Left hindlimb (tissue), 1 donor: ENCODE data around the gene TRIM66.

ENCODE experiments used
- DNase-seq: peaks from one replicate; pipeline ENCODE4 v3.0.0-alpha.2; 2018

The TRIM66 gene

DNA sequence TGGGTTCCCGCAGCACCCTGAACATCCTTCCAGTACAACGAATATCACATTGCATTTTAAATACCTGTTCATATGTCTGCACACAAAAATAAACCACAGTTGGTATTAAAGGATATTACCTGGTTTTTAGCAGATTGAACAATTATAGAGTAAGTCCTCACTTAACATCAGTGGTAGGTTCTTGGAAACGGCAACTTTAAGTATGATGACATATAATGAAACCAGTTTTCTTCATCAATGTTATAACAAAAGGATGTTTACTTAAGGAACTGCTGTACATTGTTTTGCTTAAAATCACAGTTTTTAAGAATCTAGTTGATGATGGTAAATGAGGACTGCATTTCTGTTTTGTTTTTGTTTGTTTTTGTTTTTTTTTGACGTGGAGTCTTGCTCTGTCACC, 28.0 kb downstream of the TRIM66 start:
- no peak for DNase-seq

DNA sequence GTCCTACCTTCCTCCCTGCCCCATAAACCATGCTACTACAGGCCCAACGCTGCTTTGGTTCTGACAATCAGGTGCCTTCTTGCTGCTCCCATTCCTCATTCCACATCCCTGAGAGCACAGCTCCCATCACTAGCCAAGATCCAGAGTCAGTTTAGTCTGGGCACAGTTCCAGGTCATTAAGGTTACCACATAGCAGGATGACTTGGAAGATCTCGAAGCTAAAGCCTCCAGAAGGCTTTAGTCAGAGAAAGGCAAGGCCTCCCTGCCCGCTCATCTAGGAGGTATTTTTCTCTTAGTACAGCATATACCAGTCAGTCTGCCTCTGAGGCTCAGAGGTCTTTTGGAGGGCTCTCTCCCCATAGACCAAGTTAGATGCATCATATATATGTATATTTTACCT, 30.3 kb downstream of the TRIM66 start:
- DNase-seq, result no peak

DNA sequence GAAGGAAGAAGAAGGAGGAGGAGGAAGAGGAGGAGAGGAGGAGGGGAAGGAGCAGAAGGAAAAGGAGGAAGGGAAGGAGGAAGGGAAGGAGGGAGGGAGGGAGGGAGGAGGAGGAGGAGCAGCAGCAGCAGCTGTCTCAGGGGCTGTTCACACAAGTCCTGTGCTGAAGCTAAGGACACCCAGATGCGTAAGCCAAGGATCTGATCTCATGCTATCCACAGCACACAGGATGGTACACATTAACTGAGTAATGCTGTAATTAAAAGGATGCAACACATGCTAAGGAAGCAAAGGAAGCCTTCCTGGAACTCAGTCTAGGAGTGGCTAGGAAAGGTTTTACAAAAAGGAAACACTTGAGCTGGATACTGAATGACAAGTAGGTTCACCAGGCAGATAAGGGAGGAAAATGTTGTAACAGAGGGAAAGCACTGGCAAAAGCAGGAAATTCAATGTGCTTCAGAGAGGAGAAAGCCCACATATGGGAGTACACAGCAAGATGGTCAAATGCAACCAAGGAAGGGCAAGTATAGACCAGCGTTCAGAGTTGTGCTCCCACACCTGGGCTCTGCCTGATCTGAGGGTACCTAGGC, 32.0 kb downstream of the TRIM66 start:
- no peak for DNase-seq

DNA sequence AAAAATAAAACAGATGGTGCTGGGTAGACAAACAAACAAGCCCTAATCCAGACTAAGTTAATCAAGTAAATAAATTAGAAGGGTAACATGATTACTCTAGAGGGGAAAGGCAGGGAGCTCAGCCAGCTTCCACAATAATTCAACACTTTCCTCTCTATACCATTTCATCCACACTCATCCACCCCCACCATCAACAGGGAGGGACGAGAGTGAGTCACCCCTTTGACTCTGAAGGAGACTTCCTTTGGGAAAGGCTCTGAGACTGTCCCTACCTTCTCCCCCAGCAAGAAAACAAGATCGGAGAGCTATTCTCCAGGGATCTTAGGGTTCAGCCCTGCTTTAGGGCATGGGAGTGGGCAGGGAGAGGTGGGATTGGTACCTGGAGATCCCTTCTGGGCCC, 33.1 kb downstream of the TRIM66 start:
- DNase-seq, result no peak

DNA sequence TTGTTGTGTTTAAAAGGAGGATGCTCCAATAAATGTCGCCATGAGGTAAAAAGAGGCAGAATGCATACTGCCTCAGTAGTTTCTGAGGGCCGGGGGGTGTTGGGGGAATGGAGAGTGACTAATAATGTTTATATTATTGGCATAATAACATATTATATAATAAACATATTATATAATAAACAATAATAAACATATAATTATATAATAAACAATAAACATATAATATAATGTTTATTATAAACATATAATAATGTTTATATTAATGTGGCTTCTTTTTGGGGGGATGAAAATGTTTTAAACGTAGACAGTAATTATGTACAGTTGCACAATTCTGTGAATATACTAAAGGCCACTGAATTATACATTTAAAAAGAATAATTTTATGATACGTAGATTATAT, 35.6 kb downstream of the TRIM66 start:
- DNase-seq, result no peak

DNA sequence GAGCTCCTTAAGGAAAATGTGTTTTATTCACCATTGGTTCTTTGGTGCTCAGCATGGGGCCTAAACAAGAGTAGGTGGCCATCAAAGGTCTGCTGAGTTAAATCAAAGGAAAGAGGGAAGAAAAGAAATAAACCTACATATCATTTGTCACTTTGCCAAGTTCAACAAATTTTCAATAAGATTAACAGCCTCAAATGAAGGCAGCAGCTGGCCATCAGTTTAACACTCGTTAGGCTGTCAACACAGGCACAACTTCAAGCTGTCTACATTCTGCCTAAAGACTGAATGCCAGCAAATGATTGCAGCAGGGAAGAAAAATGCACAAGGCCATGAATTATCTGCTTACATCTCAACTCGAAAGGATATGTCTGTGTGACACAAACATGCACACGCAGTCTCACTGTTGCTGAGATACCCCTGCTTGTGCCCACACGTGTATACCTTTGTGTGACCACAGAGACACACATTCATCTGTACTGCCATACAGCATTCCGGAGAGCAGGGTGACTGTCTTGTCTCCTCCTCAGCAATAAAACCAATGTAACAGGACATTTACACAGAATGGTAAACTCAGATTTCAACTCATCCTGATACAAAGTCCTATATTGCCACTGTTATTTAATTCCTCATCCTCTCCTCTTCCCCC, 40.1 kb downstream of the TRIM66 start:
- DNase-seq, result no peak

DNA sequence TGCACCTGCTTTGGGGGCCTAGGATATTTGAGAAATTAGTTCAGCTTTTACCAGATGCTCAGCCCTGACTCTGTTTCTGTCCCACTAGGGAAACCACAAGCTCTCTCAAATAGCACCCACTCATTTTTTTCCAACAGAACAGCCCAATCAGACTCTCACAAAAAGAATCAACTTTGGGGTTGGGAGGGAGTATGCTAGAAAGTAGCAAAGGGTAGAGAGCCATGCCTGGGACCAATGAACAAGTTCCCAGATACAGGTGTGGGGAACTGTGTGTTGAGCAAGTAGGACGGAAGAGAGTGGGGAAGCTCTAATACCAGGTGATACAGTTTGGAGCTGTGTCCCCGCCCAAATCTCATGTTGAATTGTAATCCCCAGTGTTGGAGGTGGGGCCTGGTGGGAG, 41.1 kb downstream of the TRIM66 start:
- DNase-seq, result no peak

DNA sequence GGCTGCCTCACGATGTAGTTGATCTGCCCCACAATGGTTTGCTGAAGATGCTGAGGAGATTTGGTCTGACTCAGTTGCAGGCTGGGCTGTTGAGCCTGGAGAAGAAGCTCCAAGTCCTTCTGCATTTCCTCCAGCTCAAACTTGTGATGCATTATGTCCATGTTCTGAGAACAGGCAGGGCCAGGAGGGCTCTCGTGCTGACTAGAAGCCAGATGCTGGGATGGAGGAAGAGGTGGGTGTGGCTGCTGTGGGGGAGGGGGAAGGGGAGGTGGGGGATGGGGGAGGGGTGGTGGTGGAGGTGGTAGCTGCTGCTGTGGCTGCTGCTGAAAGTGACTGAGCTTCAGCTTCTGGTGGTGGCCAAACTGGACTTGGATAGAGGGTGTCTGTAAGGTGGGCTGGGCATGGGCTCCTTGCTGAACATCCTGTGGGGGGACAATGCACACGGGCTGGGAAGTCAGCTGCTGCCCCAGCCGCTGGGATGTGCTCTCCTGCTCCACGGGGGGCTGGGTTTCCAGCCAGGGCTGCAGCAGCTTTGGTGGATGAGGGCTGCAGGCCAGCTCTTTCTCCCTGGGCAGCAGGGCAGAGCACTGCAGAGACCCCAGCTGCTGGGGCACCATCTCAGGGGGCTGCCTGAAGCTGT, 42.1 kb downstream of the TRIM66 start:
- DNase-seq, result no peak

DNA sequence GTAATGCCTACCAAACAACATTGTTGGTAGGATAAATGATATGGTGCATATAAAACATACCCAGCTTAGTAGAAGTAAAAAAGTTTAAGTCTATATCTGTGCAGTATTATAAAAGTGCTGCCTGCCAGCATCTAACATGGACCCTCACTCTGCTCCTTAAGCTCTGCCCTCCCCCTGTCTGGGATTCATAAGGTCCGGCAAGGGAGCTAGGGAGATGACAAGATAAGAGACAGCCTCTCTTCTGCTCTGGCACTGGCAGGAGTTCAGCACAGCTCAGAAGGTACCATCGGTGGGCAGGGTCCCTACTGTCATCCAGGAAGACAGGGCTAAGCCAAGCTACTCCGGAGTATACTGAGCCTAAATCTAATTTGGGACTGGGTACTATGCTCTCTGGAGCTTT, 42.8 kb downstream of the TRIM66 start:
- no peak for DNase-seq

DNA sequence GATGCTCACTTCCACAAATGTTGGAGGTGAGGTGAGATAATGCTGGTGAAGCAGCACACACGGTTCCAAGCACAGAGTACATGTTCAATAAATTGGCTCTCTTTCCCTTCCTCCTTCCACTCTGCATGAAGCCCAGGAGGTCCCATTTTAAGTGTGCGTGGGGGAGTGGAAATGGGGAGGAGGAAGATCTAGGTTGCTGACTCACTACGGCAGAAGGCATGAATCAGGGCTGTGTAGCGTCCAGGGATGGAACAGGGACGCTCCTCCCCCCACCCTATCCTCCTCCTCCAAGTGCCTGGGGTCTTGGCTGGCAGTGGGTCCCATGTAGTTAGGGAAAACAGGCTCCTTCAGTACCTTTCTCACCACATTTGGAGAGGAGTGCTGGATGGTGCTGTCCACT, 44.2 kb downstream of the TRIM66 start:
- DNase-seq, result no peak

DNA sequence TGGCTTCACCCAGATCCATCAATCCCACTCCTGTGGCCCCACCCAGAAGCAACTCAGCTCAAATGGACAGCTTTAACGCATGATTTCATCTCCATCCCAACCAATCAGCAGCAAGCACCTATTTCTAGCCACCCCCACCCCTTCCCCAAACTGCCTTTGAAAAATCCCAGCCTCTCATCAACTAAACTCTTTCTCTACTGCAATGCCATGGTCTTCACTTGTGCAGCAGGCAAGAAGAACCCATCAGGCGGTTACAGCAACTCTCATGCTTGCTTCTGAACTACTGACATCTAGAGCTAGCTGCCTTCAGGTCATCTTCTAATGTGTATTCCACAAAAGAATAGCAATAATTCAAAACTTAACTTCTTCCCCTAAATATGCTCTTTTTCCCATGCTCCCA, 46.3 kb downstream of the TRIM66 start:
- no peak for DNase-seq

DNA sequence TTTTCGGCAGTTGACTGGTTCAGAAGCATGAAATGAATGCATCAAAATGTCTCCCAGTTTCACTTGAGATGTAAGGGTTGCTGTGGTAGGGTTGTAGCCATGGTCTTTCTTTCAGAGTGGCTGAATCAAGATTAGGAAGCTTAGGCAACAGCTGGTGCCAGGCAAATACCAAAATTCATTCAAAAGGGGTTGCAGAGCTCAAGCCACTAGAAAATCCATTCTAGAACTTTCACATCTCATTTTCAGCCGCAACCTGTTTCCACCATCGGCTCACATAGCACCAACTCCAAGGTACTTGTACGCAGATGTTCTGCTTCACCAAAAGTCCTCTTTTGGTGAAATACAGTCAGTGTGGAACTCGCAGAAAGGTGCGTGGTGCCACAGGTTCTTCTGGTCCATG, 48.0 kb downstream of the TRIM66 start:
- no peak for DNase-seq

DNA sequence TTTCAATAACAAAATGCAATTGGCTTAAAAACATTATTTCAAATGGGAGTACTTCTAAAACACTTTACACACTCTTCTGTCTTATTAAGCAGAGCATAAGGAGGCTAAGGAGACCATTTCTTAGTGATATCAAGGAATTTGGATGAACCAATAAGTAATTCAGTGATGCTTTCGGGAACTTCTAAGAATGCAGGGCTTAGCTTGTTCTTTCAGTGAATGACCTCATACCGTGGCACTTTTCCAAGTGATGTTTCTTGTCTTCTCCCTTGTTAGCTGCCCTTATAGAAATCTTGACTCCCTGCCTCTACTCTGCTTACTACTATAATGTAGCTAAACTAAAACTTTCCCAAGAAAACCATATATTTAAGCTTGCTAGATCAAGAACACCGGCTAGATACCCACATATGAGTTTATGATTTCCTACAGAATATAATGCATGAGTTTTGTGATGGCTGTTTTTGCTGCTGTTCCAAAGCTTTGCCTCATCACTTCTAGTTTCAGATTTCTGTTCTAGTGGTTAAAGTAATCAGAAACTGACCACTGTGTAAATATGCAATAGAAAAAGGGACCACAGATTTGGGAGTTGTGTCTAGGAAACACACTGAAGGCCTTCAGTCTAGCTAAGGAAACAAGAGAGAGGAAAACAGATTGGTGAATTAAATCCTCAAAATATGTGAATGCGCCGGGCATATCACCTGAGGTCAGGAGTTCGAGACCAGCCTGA, 50.9 kb downstream of the TRIM66 start:
- DNase-seq, result no peak

DNA sequence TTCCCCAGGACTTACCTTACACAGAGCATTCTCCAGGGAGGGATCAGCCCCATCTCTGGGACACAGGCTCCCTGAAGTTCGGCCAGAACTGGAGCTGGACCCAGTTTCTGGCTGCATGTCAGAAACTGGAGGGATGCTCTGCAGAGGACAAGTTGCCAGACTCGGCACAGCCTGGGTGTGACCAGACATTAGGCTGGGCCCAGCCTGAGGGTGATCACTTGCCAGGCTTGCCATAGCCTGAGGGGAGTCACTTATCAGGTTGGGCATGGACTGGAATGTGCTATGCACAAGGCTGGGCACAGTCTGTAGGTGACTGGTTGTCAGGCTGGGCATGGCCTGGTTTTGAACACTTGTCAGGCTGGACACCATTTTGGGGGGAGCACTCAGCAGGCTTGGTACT, 57.8 kb downstream of the TRIM66 start:
- no peak for DNase-seq

DNA sequence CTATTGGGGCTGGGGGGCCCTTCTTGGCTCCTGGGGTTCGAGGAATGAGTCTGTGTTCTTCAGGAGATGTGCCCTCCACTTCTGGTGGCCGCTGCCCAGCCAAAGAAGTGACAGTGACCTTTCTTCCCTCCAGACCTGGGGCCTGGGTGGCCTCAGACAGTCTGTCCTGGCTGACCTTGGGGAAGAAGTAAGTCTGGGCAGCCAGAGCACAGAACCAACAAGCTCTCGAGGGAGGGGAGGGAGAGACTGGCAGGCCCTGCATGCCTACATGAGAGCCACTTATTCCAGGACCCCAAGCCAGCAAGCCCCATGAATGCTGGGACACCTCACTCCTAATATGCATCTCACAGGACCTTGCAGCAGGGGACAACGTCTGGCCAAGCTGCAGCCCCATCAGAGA, 61.3 kb downstream of the TRIM66 start:
- no peak for DNase-seq

DNA sequence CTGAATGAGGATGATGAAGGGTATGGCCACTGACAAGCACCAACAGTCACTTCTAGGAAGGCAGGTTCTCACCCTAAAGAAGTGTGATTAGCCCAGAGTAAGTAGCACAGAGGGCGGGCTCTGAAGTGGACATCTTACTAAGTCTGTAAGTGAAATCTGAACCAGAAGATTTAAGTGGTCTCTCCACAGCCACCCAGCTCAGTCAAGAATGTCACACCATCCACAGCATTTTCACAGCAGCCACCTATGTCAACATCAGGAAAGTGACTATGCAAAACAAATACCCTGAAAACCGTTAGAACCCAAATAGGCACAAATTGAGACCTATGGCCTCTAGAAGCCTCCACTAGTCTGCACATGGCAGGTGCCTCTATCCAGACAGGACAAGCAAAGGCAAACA, 65.4 kb downstream of the TRIM66 start:
- no peak for DNase-seq

DNA sequence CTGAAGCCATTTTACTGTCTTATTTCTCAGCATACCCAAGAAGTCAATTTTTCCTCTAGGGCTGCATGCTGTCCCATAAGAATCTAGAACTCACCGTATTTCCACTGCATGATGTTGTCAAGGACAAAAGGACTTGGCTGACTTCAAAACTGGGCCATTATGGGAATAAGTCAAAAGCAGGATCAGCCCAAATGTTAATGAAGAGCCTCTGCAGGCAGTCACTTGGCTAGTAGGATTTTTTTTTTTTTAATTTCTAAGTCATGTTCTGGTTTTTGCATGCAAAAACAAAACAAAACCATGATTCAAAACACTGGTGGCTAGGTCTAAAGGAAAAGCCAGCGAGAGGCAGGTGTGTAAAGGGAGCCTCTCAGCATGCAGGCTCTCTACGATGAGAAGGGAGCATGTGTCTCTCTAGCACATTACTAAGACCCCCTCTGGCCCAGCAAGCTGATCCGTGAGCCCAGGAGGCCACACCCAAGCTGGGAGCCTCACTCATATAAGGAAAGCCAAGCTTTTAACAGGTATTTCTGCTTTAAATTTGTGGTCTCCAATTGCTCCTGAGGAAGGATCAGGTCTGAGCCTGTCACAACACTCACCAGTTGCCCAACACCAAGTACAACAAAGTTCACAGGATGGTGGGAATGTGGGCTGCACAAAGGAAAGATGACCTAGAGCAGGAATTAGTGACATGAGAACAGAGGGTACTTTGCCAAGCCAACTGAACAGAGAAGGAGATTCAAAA, 67.0 kb downstream of the TRIM66 start:
- DNase-seq, result no peak

DNA sequence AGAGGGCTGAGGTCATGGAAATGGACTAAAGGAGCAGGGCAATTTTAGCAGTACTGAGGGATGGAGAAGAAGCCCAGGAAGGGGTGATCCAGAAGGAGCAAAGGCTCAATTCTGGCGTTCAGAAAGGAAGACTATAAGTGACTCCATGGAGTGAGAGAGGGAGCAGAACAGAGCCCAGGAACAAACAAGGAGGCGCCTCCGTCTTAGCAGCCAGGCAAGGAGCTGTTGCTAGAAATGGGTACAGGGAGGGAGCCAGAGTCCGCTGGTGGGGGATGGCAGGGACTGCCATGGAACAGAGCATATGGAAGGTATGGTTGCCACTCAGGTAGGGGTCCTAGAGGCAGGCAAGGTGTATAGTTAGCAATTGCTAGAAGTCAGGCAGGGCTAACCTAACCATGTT, 68.0 kb downstream of the TRIM66 start:
- no peak for DNase-seq

DNA sequence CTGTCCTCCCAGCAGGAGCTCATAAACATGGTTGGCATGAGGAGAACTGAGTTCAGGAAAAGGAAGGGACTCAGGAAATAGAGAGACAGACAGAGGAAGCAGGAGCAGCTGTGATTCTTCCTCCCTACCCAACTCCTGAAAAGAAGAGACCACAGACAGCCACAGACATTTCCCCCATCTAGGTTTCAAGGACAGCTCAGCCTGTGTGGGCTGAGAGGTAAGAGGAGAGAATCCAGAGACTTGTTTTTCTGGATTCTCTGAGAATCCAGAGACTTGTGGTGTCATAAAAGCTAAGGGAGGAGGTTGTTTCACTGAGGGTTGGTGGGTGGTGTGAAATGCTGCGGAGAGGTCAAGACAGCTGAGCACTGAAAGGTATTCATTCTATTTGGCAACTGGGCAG, 69.4 kb downstream of the TRIM66 start:
- DNase-seq, result no peak

DNA sequence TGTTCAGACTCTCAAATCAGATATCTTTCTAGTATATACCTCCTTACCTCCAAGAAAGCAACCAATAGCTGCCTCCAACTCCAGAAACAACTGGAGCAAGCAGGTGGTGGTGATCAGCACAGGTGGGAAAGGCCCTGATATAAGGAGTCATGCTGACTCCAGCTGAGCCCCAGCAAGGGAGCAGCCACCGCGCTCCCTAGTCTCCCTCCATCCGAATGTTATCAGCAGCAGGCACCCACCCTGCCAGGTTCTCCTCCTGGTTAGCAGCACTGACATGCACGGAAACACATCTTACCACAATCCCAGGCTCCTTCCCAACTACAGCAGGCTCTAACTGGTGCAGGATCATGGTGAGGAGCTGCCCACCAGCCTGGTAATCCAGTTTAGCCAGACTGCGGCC, 69.9 kb downstream of the TRIM66 start:
- DNase-seq, result no peak

DNA sequence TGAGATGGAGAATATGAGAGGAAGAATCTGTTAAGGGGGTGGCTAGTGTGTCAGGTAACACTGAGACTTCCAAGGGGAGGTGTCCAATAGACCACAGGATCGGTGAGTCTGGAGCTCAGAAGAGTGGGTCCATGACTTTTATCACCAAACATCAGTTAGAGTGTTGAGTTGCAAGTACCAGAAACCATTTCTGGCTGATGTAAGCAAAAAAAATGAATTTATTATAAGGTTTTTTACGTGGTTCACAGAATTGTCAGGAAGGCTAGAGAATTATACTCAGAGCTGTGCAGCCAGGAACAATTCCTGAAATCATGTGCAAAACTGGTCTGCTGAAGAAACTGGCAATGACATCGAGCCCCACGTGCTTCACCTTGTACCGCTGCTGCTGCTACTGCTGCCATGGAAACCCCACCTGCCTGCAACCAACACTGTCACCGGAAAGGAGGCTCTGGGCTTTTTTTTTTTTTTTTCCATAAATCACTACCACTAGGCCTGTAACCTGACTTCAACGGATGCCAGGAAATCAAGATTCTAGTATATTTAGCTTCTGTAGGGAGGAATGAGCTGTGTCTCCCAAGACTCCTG, 71.8 kb downstream of the TRIM66 start:
- peak; percentile 48 for DNase-seq

DNA sequence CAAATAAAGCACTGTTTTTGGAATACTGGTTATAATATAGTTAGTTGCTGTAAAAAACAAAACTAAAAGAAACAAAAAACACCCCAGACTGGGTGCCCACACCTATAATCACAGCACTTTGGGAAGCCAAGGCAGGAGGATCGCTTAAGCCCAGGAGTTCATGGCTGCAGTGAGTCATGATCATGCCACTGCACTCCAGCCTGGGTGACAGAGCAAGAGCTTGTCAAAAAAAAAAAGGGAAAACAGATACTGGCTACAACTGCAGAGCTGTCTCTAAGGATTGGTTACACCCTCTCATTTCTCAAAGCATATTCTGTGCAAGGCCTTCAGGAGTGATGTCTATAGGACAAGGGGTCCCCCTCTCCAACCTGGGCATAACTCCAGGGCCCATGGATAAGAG, 73.8 kb downstream of the TRIM66 start:
- no peak for DNase-seq

DNA sequence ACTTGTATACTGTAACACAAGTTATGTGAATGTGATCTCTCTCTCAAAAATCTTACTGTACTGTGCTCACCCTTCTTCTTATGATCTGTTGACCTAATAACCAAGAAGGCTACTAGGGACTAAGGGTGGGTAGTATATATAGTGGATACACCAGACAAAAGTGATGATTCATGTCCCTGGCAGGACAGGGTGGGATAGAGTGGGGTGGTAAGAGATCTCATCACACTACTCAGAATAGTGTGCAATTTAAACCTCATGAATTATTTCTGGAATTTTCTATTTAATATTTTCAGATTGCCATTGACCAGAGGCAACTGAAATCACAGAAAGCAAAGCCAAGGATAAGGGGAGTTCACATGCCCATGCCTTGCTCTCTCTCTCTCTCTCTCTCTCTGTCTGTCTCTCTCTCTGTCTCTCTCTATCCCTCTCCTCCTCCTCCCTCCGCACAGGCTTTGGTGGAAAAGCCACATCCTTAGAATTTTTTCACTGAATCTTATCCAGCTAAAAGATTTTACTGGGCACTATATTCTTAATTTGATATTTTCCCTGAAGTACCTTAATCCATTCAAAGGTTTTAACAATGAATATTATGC, 76.4 kb downstream of the TRIM66 start:
- no peak for DNase-seq
